GM10266 (cell line): ENCODE results near the gene DGKI.

Experiments used
- DNase-seq: peaks from one replicate; pipeline ENCODE4 v3.0.0; 2012; ENCODE audit errors: extremely low spot score
- CTCF ChIP-seq: IDR thresholded peaks from 2 replicates; pipeline ENCODE4 v1.5.1; 2012; ENCODE audit warnings: mild to moderate bottlenecking, low read depth; ENCODE audit not compliant: control insufficient read depth, insufficient read depth; ENCODE audit errors: missing control alignments

DGKI gene

DNA sequence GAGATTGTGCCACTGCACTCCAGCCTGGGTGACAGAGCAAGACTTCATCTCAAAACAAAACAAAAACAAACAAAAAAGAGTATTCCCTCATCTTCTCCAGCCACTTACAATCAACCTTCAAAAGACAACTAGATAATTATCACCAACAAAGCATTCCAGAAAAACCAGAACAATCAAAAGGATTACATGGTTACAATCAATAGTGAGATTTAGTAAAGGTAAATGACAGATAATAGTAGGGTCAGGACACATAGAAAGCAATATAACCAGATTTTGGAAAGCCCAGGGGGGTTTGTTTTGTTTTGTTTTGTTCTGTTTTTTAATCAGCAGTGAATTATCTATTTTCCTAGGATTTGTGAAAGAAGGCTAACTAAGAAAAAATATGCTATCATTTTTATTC, 412.2 kb downstream of the DGKI start:
- TF ChIP-seq CTCF, result no peak
- DNase-seq, result no peak

DNA sequence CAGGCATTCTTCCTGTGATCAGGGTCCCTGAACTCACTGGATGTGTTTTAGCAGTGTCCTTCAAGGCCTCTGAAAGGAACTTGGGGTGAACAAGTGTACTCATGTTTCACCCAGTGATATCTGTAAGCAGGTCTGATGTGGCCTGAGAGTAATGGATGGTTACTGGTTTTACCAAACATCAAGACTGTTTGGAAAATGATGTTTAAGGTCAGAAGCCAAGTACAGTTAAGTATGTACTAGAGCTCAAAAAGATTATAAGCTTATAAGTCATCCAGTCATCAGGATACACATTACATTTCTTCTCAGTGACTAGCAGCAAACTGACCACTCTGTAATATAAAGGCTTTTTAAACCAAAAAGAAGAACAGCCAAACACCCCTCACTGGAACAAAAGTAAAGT, 423.5 kb downstream of the DGKI start:
- no peak for DNase-seq
- TF ChIP-seq CTCF, result no peak

GRCh38 chr7:137421366-137421765, 425.4 kb downstream of the DGKI start:
- TF ChIP-seq CTCF, result no peak
- no peak for DNase-seq

GRCh38 chr7:137418841-137419240, 427.9 kb downstream of the DGKI start:
- DNase-seq, result no peak
- no peak for TF ChIP-seq CTCF

GRCh38 chr7:137417464-137417863, 429.3 kb downstream of the DGKI start:
- no peak for TF ChIP-seq CTCF
- DNase-seq, result no peak

GRCh38 chr7:137413901-137414300, 432.9 kb downstream of the DGKI start:
- TF ChIP-seq CTCF, result no peak
- no peak for DNase-seq

GRCh38 chr7:137411446-137411845, 435.3 kb downstream of the DGKI start:
- DNase-seq, result no peak
- TF ChIP-seq CTCF, result no peak
